Tibial nerve (tissue), 3 donors: ENCODE results near the gene ALG6.

Experiments used
- POLR2A ChIP-seq, 2 donors: fragments of 450-650 bp; IDR thresholded peaks; one replicate each; pipeline ENCODE4 v1.6.1; 2017; ENCODE audit warnings: antibody characterized with exemption in 2 of 2, mild to moderate bottlenecking in 2 of 2, moderate library complexity in 2 of 2
- TF ChIP-seq, protein P1 (sequence below), 5 experiments: fragments of 200-600 bp in 3 of 5; fragments of 450-650 bp in 2 of 5; sonication (generic) in 3 of 5; IDR thresholded peaks; one replicate each; pipeline ENCODE4 v1.5.1; 2016 to 2019; ENCODE audit warnings: antibody characterized with exemption in 5 of 5, mild to moderate bottlenecking in 3 of 5, moderate library complexity in 2 of 5

DNA sequence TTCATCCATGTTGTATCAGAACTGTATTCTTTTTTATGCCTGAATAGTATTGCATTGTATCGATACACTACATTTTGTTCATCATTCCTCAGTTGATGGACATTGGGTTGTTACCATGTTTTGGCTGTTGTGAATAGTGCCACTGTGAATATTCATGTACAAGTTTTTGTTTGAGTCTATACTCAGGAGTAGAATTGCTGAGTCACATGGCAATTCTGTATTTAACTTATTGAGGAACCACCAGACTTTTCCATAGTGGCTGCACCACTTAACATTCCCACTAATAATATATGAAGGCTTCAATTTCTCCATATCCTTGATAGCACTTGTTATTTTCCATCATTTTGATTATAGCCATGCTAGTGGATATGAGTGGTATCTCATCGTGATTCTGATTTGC, 56.2 kb downstream of the ALG6 start:
- TF ChIP-seq POLR2A (IDR thresholded peaks at IDR 0.05): no peak
- TF ChIP-seq, protein P1, sequence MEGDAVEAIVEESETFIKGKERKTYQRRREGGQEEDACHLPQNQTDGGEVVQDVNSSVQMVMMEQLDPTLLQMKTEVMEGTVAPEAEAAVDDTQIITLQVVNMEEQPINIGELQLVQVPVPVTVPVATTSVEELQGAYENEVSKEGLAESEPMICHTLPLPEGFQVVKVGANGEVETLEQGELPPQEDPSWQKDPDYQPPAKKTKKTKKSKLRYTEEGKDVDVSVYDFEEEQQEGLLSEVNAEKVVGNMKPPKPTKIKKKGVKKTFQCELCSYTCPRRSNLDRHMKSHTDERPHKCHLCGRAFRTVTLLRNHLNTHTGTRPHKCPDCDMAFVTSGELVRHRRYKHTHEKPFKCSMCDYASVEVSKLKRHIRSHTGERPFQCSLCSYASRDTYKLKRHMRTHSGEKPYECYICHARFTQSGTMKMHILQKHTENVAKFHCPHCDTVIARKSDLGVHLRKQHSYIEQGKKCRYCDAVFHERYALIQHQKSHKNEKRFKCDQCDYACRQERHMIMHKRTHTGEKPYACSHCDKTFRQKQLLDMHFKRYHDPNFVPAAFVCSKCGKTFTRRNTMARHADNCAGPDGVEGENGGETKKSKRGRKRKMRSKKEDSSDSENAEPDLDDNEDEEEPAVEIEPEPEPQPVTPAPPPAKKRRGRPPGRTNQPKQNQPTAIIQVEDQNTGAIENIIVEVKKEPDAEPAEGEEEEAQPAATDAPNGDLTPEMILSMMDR (IDR thresholded peaks at IDR 0.05): no peak
